HEK293T (cell line): ENCODE data around the gene TMEM115.

ENCODE experiments used
- ELF4 ChIP-seq: fragments of 450-650 bp; IDR thresholded peaks from 2 replicates; pipeline ENCODE4 v1.6.1; 2017; ENCODE audit warnings: antibody characterized with exemption
- NFRKB ChIP-seq: fragments of 450-650 bp; IDR thresholded peaks from 2 replicates; pipeline ENCODE4 v1.6.1; 2016; ENCODE audit warnings: mild to moderate bottlenecking, moderate library complexity
- PKNOX1 ChIP-seq: fragments of 450-650 bp; IDR thresholded peaks from 2 replicates; pipeline ENCODE4 v1.6.1; 2016
- SUZ12 ChIP-seq: fragments of 450-650 bp; IDR thresholded peaks from 2 replicates; pipeline ENCODE4 v1.6.1; 2016; ENCODE audit warnings: mild to moderate bottlenecking

DNA sequence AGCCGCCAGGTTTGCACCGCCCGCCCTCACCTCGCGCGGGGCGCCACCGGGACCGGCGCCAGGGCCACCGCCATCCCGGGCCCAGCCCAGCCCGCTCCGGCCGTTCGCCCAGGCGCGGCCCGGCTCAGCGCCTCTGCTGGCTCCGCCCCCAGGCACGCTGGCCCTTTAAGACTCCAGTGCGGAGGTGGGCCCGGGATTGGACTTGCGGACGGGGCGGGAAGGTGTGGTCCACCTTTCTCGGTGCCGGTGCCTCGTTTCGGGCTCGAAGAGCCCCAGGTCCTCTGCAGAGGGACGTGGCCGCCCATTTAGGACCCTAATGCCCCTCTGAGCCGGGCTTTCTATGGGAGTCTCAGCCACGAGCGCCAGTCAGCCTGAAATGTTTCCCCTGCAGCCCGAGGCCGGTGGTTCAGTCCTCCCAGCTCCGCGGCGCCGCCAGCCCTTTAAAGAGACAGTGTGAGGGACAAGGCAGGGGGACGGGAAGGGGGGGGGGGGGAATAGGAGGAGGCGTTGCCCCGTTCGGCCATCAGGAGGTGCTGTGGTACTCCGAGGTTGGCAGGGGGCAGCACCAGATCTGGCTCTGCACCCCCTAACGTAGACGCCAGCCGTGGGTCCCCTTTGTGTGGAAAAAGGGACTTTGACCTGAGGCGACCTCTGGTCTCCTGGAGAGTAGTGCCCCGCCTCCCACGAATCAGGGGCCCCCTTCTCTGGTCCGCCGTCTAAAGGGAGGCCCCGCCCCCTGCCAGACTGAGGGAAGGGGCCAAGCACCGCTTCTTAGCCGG lies 37.8 kb downstream of the TMEM115 start:
- TF ChIP-seq PKNOX1 = no peak
- TF ChIP-seq ELF4 = no peak; the same call in 1 of the 2 replicates
- no peak for TF ChIP-seq NFRKB
- no peak for TF ChIP-seq SUZ12
